Measurements from ENCODE around the gene DIP2C. TPM values are rescaled to one million over a fixed set of nuclear protein-coding genes. Genes with fewer than 3 reads are reported as not detected.
"Not testable (repeated sequence)": the region's sequence is repeated elsewhere in the genome, so short reads cannot be mapped to it uniquely, and the experiment has no call there.

The DIP2C gene
- total RNA-seq, 2 donors from 2014 or later, result 12.3 to 41.8 TPM

- H3K27me3 ChIP-seq (replicated peaks; ENCODE audit: insufficient read depth), result no peaks in the 10 kb centered on the region
- no peaks in the 10 kb centered on the region for H3K9me3 ChIP-seq
- H3K4me3 ChIP-seq, result no peak overlapping the region
- intact Hi-C loops (cut with DNase I), result no loop called here
- H3K4me1 ChIP-seq (replicated peaks), result no peaks in the 10 kb centered on the region
- no peak overlapping the region for H3K27ac ChIP-seq
- TF ChIP-seq POLR2A (IDR thresholded peaks at IDR 0.05) (no peak), CTCF (IDR thresholded peaks at IDR 0.05) (no peak), POLR2AphosphoS5 (IDR thresholded peaks at IDR 0.05) (no peak)
- WGBS, result 64% methylated on average over 18 of the region's 18 CpGs
- DNase-seq (ENCODE audit: low spot score), result no peak
- no peaks in the 10 kb centered on the region for H3K36me3 ChIP-seq
Measured at GRCh38 chr10:369221-369683, 320.2 kb downstream of the DIP2C start.

- intact Hi-C loops (cut with DNase I), result no loop called here
- H3K27me3 ChIP-seq (replicated peaks; ENCODE audit: insufficient read depth), result no peaks in the 10 kb centered on the region
- TF ChIP-seq CTCF (IDR thresholded peaks at IDR 0.05) (no peak), POLR2AphosphoS5 (IDR thresholded peaks at IDR 0.05) (no peak), POLR2A (IDR thresholded peaks at IDR 0.05) (no peak)
- no peak overlapping the region for H3K27ac ChIP-seq
- DNase-seq (ENCODE audit: low spot score), result no peak
- 89% methylated on average over 17 of the region's 17 CpGs for WGBS
- H3K4me3 ChIP-seq, result no peak overlapping the region
- no peaks in the 10 kb centered on the region for H3K36me3 ChIP-seq
- H3K4me1 ChIP-seq (replicated peaks), result no peaks in the 10 kb centered on the region
- no peaks in the 10 kb centered on the region for H3K9me3 ChIP-seq
Measured at GRCh38 chr10:368579-369220, 320.8 kb downstream of the DIP2C start.

GRCh38 chr10:368107-368506, 321.4 kb downstream of the DIP2C start:
- H3K9me3 ChIP-seq; DNase-seq (ENCODE audit: low spot score); H3K36me3 ChIP-seq; H3K4me3 ChIP-seq; H3K27me3 ChIP-seq (replicated peaks; ENCODE audit: insufficient read depth); H3K27ac ChIP-seq; intact Hi-C loops (cut with DNase I); H3K4me1 ChIP-seq (replicated peaks): not testable (repeated sequence)
- 95% methylated on average over 8 of the region's 16 CpGs for WGBS

GRCh38 chr10:367636-368035, 321.8 kb downstream of the DIP2C start:
- 98% methylated on average over 15 of the region's 25 CpGs for WGBS
- Histone ChIP-seq H3K27me3 (replicated peaks; ENCODE audit: insufficient read depth) (no peaks in the 10 kb centered on the region), H3K9me3 (no peaks in the 10 kb centered on the region), H3K36me3 (no peaks in the 10 kb centered on the region), H3K4me3 (no peak overlapping the region), H3K27ac (no peak overlapping the region), H3K4me1 (replicated peaks) (no peaks in the 10 kb centered on the region)
- intact Hi-C loops (cut with DNase I), result no loop called here
- DNase-seq (ENCODE audit: low spot score), result no peak
- TF ChIP-seq CTCF (IDR thresholded peaks at IDR 0.05) (no peak), POLR2A (IDR thresholded peaks at IDR 0.05) (no peak), POLR2AphosphoS5 (IDR thresholded peaks at IDR 0.05) (no peak)

- intact Hi-C loops (cut with DNase I), result no loop called here
- Histone ChIP-seq H3K9me3 (no peaks in the 10 kb centered on the region), H3K4me1 (replicated peaks) (no peaks in the 10 kb centered on the region), H3K4me3 (no peak overlapping the region), H3K27me3 (replicated peaks; ENCODE audit: insufficient read depth) (no peaks in the 10 kb centered on the region), H3K36me3 (peaks cover 0 to 4% of the 10 kb centered on the region in 2 donors), H3K27ac (no peak overlapping the region)
- 89% methylated on average over 12 of the region's 12 CpGs for WGBS
- TF ChIP-seq POLR2A (IDR thresholded peaks at IDR 0.05), result no peak
- no peak for TF ChIP-seq POLR2AphosphoS5 (IDR thresholded peaks at IDR 0.05)
- no peak for TF ChIP-seq CTCF (IDR thresholded peaks at IDR 0.05)
- DNase-seq (ENCODE audit: low spot score), result no peak
Measured at GRCh38 chr10:366186-366585, 323.3 kb downstream of the DIP2C start.

All from prostate gland (tissue), 2 donors.